Fibroblast of pulmonary artery (primary cell): ENCODE measurements around the gene ERMN.
A peak's percentile ranks its signal among the peaks of the same experiment; 100 is the strongest.

Experiments
- DNase-seq: peaks from one replicate; pipeline ENCODE4 v3.0.0-alpha.2; 2010; ENCODE audit warnings: low read depth
- H3K4me3 ChIP-seq: replicated peaks from 2 replicates; pipeline ENCODE4 v1.5.1; 2011; ENCODE audit warnings: low read depth, mild to moderate bottlenecking, control low read depth, low read length, moderate library complexity
- TF ChIP-seq, protein P1 (sequence below): IDR thresholded peaks from 2 replicates; pipeline ENCODE4 v1.5.1; 2011; ENCODE audit warnings: mild to moderate bottlenecking, control low read depth, low read length, inconsistent platforms; ENCODE audit errors: missing control alignments

The ERMN gene

DNA sequence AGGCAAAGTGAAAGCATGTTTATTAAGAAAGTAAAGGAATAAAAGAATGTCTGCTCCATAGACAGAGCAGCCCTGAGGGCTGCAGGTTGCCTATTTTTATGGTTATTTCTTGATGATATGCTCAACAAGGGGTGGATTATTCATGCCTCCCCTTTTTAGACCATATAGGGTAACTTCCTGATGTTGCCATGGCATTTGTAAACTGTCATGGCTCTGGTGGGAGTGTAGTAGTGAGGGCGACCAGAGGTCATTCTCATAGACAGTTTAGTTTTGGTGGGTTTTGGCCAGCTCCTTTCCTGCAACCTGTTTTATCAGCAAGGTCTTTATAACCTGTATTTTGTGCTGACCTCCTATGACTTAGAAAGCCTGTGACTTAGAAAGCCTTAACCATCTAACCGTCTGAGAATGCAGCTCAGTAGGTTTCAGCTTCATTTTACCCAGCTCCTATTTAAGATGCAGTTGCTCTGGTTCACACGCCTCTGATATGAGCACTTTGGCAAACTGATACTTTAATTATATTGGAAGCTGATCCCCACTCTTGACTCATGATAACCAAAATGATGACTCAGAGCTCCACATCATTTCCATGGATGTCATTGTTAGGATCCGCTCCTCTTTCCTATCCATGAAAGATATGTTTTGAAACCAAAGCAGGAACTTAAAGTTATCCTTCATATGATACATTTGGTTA lies 14.5 kb upstream of the ERMN start:
- DNase-seq = no peak
- H3K4me3 ChIP-seq = no peak overlapping the region
- TF ChIP-seq, protein P1, sequence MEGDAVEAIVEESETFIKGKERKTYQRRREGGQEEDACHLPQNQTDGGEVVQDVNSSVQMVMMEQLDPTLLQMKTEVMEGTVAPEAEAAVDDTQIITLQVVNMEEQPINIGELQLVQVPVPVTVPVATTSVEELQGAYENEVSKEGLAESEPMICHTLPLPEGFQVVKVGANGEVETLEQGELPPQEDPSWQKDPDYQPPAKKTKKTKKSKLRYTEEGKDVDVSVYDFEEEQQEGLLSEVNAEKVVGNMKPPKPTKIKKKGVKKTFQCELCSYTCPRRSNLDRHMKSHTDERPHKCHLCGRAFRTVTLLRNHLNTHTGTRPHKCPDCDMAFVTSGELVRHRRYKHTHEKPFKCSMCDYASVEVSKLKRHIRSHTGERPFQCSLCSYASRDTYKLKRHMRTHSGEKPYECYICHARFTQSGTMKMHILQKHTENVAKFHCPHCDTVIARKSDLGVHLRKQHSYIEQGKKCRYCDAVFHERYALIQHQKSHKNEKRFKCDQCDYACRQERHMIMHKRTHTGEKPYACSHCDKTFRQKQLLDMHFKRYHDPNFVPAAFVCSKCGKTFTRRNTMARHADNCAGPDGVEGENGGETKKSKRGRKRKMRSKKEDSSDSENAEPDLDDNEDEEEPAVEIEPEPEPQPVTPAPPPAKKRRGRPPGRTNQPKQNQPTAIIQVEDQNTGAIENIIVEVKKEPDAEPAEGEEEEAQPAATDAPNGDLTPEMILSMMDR = no peak

DNA sequence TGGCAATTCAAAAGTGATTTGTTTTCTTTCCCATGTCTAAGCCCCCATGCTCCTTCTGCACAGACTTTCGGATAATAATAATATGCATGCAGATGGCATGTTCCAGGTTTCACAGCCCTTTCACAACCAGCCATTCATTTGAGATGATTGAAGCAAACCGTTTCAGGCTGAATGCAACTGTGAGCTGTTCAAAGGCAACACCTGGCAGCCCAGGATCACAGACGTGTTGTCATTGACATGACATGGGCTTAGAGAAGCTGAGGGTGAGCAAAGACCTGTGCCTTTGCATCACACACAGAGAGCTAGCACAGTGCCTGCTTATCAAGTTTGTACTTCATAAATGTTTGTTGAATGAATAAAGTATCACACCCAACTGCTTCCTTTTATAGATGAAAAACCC lies 12.4 kb upstream of the ERMN start:
- no peak overlapping the region for H3K4me3 ChIP-seq
- DNase-seq = no peak
- TF ChIP-seq, protein P1 = no peak

- DNase-seq = peak; percentile 57
- TF ChIP-seq, protein P1 = peak; percentile 74
- H3K4me3 ChIP-seq = no peak overlapping the region
Observed at GRCh38 chr2:157336137-157337010, 10.8 kb upstream of the ERMN start.

DNA sequence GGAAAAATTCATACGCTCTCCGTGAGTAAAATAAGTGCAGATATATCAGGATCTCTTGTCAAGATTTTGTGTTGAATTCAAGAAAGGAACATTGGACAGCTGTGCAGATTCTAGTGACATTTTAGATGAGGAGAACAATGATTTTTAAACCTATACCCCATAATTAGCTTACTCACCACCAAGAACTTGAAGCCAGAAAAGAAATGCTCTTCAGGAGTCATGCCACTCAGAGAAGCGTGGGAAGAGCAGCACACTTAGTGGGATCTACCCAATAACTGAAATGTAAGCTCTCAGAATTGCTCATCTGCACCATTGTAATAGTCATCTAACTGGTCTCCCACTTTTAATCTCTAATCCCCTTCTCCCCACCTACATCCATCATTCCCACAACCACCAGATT lies 9.2 kb upstream of the ERMN start:
- TF ChIP-seq, protein P1 = no peak

DNA sequence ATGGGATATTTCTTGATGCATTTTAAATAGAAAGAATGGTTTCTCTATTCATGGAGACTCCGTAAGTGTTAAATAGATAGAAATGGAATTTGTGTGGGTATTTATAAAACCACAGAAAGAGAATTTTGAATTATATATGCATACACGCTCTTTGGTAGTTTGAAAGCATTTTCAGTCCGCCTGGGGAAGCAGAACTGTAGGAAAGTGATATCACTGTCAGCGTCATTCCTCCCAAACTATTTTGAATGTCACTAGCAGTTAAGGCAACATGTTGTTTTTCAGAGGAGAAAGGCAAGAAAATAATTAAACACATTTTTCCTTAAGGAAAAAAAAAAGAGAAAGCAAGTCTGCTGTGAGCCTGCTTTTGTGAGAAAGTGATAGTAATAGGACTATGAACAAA lies 8.7 kb upstream of the ERMN start:
- TF ChIP-seq, protein P1 = no peak
- no peak for DNase-seq
- no peak overlapping the region for H3K4me3 ChIP-seq

More for the DNA sequence above, 9.2 kb upstream of the ERMN start:
- H3K4me3 ChIP-seq = no peak overlapping the region
- no peak for DNase-seq

GRCh38 chr2:157333304-157334047 lies 7.9 kb upstream of the ERMN start:
- no peak overlapping the region for H3K4me3 ChIP-seq
- TF ChIP-seq, protein P1 = no peak
- DNase-seq = no peak
